NCI-H748 (cell line): ENCODE measurements around the gene STAU1.
"Not testable (repeated sequence)": the region's sequence is repeated elsewhere in the genome, so short reads cannot be mapped to it uniquely, and the experiment has no call there.

Experiments used
- DNase-seq: peaks from one replicate; lab custom pipeline; 2025; ENCODE audit not compliant: unreplicated experiment; lab: John Stamatoyannopoulos, UW

Gene STAU1

GRCh38 chr20:49123982-49124381 is 64.2 kb downstream of the STAU1 start:
- DNase-seq, result no peak

- DNase-seq, result no peak
Measured at GRCh38 chr20:49122920-49123319, 65.2 kb downstream of the STAU1 start.

DNA sequence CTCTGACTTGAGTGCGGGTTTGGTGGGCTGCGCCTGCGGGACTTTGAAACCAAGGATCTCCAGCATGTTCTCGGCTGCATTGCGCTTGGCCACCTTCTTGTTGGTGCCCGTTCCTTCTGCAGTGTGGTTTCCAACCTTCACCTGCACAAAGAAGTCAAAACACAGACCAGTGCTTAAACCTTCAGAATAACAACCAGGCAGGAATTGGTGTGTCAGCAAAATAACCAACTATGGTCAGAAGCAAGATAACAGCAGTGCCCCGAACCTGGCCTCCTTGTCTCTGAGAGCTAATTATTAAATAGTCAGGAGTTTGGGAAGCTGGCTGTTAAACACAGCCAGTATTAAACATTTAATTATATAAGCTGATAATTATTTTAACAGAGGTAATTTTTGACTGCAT is 68.1 kb downstream of the STAU1 start:
- DNase-seq, result no peak

- DNase-seq, result no peak
Measured at GRCh38 chr20:49118307-49118706, 69.8 kb downstream of the STAU1 start.

DNA sequence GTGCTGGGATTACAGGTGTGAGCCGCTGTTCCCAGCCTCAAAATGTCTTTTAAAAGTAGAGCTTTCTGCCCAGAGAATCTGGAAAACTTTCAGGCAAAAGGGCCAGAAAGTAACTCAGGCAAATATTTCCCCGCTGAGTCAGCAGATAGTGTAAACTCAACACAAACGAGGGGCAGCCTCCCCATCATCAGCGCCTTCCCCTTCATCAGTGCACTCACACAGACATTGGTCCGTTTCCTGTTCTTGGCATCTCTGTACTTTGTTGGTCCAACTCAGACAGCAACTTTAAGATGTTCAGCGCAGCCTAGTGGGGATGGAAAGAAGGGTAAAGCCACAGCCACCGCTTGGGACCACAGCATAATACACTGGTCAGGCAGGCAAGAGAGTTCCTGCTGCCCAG is 72.6 kb downstream of the STAU1 start:
- DNase-seq, result no peak

- no peak for DNase-seq
Measured at GRCh38 chr20:49112596-49113274, 75.4 kb downstream of the STAU1 start.

GRCh38 chr20:49110767-49111694 is 77.1 kb downstream of the STAU1 start:
- no peak for DNase-seq

DNA sequence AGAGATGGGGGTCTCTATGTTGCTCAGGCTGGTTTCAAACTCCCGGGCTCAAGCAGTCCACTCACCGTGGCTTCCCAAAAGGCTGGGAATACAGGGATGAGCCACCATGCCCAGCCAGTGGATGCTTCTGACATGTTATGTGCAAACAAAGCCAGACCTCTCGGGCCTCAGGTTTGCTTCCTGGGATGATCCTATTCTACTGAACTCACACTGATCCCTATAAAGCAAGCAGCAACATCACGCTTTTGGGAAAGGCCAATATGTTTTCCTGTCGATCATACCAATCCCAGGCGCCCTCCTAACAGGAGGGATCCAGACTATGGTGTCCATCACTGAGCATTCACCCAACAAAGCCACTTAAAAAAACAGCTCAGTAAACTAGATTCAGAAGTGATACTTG is 81.8 kb downstream of the STAU1 start:
- no peak for DNase-seq

DNA sequence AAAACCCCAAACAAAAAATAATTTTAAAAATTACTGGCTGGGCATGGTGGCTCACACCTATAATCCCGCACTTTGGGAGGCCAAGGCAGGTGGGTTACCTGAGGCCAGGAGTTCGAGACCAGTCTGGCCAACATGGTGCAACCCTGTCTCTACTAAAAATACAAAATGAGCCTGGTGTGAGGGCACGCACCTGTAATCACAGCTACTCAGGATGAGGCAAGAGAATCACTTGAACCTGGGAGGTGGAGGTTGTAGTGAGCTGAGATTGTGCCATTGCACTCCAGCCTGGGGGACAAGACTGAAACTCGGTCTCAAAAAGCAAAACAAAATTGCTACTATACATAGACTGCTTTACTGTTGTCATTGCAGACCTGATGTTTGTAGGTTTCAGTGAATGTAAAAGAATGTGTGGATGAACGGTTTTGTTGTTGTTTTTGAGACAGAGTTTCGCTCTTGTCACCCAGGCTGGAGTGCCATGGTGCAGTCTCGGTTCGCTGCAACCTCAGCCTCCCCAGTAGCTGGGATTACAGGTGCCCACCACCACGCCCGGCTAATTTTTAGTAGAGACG is 83.1 kb downstream of the STAU1 start:
- DNase-seq, result not testable (repeated sequence)

GRCh38 chr20:49104365-49104648 is 83.8 kb downstream of the STAU1 start:
- DNase-seq, result no peak

- no peak for DNase-seq
Measured at GRCh38 chr20:49103647-49104364, 84.3 kb downstream of the STAU1 start.

- no peak for DNase-seq
Measured at GRCh38 chr20:49103019-49103418, 85.1 kb downstream of the STAU1 start.

DNA sequence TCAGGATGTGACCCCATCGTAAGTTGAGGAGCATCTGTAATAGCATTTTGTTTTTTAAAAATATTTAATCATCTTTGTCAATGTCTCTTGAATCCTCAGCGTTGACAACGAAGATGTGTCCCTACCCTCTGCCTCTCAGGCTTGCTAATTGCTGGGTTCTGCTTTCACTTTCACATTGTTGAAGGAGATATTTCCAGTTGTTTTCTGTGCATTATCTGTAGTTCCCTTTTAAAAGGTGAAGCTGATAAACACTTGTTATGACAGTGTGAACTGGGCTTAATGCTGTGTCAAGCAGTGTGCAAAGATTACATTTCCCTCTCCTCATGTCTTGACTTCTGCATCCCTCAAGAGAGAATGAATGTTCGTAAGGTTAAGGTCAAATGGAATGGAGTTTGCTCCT is 87.2 kb downstream of the STAU1 start:
- DNase-seq, result no peak

DNA sequence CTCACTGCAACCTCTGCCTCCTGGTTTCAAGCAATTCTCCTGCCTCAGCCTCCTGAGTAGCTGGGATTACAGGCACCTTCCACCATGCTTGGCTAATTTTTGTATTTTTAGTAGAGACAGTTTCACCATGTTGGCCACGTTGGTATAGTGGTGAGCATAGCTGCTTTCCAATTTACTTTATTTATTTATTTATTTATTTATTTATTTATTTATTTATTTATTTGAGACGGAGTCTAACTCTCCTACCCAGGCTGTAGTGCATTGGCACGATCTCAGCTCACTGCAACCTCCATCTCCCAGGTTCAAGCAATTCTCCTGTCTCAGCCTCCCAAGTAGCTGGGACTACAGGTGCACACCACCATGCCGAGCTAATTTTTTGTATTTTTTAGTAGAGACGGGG is 87.8 kb downstream of the STAU1 start:
- not testable (repeated sequence) for DNase-seq

GRCh38 chr20:49099011-49099410 is 89.1 kb downstream of the STAU1 start:
- DNase-seq, result no peak

DNA sequence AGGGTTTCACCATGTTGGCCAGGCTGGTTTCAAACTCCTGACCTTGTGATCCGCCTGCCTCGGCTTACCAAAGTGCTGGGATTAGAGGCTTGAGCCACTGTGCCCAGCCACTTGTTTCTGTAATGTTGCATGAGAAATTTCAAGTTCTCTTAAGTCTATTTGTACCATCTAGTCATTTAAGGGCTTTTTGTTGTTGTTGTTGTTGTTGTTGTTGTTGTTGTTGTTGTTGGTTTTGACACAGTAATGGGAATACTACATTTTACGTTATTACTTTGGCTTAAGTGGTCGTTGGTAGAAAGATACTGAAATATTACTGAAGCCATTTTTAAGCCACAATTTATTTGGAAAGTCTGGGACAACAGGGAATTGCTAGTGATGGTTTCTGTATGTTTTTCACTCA is 90.0 kb downstream of the STAU1 start:
- no peak for DNase-seq

DNA sequence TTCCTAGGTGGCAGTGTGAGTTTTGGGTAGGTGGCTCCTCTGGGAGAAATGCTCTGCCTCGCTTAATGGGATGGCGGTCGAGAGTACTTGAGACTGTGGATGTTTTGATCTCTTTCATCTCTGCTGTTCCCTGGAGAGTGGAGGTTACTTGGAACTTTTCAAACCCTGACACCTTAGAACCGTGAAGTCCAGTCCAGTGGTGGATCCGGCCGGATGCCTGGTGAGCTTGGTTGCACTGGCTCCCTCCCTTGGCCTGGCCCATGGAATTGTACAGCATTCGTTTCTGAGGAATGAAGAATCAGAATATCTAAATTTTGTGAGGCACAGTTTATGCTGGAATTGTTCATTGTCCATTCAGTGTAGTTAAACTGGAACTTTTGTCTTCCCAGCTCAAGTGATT is 91.0 kb downstream of the STAU1 start:
- DNase-seq, result no peak

GRCh38 chr20:49096203-49096730 is 91.9 kb downstream of the STAU1 start:
- DNase-seq, result no peak

DNA sequence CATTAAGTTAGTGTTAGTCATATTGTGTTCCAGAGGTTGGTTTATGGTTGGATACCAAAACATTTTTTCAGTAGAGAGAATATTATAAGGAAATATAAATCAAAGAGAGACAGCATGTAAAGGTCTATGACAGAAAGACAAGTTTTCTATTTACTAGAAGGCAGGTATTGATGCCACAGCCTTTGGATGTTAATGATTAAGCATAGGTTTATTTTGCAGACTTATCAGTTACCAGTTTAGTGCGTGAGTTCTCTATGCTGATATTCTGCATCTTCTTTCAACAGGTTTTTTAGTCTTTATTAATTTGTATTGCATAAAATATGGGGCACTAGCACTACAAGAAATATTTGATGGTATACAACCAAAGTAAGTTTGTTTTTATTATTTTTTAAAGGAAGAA is 96.4 kb downstream of the STAU1 start:
- DNase-seq, result no peak

GRCh38 chr20:49091104-49091503 is 97.0 kb downstream of the STAU1 start:
- no peak for DNase-seq

DNA sequence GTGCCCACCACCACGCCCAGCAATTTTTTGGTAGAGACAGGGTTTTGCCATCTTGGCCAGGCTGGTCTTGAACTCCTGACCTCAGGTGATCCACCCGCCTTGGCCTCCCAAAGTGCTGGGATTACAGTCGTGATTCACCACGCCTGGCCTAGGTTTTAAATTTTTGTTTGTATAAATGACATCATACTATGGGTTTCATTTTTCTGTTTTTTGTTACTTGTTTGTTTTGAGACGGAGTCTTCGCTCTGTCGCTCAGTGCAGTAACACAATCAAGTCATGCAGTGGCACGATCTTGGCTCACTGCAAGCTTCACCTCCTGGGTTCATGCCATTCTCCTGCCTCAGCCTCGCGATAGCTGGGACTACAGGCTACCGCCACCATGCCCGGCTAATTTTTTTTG is 105.8 kb downstream of the STAU1 start:
- DNase-seq, result not testable (repeated sequence)
